GM12891 (cell line): ENCODE data around the gene ATP8A2.
"Not testable (repeated sequence)": the region's sequence is repeated elsewhere in the genome, so short reads cannot be mapped to it uniquely, and the experiment has no call there.

Source experiments
- DNase-seq: peaks from one replicate; pipeline ENCODE4 v3.0.0; 2011; ENCODE audit warnings: low spot score; ENCODE audit not compliant: insufficient read length
- FAIRE-seq: peaks from 2 replicates; lab custom pipeline; 2011; peaks lifted over from hg19 to GRCh38; lab: Jason Lieb, UNC
- PAX5 ChIP-seq: IDR thresholded peaks from 2 replicates; pipeline ENCODE4 v1.6.1; 2011; ENCODE audit warnings: low read length, moderate library complexity, mild to moderate bottlenecking; ENCODE audit not compliant: insufficient read depth, severe bottlenecking
- POLR2A ChIP-seq: IDR thresholded peaks from 2 replicates; pipeline ENCODE4 v1.6.1; 2011; ENCODE audit warnings: low read depth, low read length, control low read depth
- POLR2AphosphoS5 ChIP-seq: IDR thresholded peaks from 2 replicates; pipeline ENCODE4 v1.6.1; 2011; ENCODE audit warnings: low read depth, low read length, control low read depth
- POU2F2 ChIP-seq: IDR thresholded peaks from 2 replicates; pipeline ENCODE4 v1.6.1; 2011; ENCODE audit warnings: low read depth, mild to moderate bottlenecking, control low read depth, low read length, moderate library complexity
- SPI1 ChIP-seq: IDR thresholded peaks from 2 replicates; pipeline ENCODE4 v1.6.1; 2011; ENCODE audit warnings: low read depth, low read length, control low read depth
- TAF1 ChIP-seq: IDR thresholded peaks from 2 replicates; pipeline ENCODE4 v1.6.1; 2011; ENCODE audit warnings: low read depth, low read length, control low read depth

Gene ATP8A2

DNA sequence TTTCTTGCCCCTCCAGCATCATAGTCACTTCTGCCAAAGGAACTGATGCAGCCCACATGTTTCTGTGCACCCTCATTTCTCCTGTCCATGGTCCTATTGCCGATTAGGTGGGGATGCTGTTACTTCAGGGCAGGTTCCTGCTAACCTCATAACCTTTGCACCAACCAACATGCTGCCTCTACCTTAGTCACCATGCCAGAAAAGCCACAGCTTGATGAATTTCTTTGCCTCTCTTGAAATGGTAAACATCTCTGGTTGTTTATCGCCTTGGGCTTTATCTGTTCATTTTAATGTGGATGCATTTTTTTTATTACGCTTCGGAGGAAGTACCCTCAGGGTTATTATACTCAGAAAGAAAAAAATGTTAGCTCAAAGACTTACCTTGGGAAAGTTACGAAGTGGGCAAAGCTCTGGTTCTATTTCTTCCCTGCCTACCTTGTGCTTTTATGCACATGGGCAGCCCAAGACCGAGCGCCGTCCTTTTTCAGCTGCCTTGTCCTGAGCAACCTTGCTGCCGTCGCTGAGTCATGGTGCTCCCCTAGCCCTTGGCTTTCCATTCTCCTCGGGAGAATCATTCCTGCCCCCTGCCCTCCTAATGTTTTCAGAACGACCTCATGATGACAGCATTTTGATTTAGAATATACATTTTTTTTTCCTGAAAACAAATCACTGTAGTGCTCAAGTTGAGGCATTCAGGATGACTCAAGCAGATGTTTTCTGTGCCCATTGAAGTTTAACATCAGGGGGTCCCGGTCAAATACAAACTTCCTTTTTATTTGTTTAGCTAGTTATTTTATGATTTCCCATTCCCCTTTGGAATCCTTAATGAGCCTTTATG, 400.1 kb downstream of the ATP8A2 start:
- TF ChIP-seq POLR2A (no peak), PAX5 (no peak), SPI1 (no peak), POLR2AphosphoS5 (no peak), TAF1 (no peak), POU2F2 (no peak)
- FAIRE-seq, result no peak
- no peak for DNase-seq

DNA sequence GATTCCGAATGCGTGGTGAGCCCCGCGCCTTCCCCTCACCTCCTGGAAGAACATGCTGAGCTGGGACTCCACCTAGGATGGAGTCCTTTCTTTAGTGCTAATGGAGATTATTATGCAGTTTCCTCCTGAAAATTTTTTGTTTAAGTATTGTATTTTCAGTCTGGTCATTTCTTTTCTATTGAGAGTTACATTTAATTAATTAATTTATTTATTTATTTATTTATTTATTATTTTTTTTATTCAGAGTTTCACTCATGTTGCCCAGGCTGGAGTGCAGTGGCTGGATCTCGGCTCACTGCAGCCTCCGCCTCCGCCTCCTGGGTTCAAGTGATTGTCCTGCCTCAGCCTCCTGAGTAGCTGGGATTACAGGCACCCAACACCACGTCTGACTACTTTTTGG, 400.8 kb downstream of the ATP8A2 start:
- not testable (repeated sequence) for FAIRE-seq, DNase-seq

DNA sequence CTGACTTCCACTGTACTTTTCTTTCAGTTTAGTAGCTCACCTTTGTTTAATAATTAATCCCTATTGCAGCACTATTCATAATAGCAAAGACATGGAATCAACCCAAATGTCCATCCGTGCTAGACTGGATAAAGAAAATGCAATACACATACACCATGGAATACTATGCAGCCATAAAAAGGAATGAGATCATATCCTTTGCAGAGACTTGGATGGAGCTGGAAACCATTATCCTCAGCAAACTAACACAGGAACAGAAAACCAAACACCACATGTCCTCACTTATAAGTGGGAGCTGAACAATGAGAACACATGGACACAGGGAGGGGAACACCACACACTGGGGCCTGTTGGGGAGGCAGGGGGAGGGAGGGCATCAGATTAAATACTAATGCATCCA, 402.3 kb downstream of the ATP8A2 start:
- DNase-seq, FAIRE-seq: not testable (repeated sequence)

DNA sequence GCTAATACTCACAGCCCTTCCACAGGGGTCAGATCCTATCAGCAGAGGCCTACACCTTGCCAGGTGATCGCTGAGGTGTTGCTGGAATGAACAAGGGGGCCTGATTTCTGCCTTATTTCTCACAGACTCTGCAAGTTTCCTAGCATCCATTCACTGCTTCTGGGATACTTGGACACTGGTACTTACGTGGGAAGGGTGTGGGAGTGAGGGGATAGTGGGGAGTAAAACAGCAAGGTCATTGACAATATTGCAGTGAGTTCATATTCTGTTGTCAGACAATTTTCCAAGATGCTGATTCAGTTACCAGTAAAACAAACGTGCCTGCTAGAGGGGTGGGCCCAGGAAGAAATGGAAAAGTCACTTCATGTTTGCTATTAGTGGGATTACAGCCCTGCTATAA, 403.5 kb downstream of the ATP8A2 start:
- FAIRE-seq (no peak), DNase-seq (no peak)
- TF ChIP-seq TAF1 (no peak), PAX5 (no peak), POLR2A (no peak), POU2F2 (no peak), POLR2AphosphoS5 (no peak), SPI1 (no peak)

DNA sequence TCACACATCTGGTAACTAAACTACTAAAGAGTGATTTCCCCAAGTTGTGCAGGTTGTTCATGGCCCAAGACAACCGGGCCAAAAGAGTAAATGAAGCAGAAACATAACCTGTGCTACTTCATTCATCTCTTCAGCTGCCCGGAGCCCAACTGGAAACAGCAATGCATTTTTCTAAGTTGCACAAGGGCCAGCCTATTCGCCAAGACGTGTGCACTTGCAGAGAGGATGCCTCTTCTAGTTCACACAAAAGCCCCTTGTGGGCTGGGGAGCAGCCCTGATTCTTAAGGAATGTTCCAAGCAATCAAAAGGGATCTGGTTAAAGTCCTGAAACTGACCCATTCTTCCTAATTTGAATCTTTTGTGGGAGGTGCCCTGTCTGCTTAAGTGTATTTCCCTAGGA, 404.2 kb downstream of the ATP8A2 start:
- DNase-seq (no peak), FAIRE-seq (no peak)
- TF ChIP-seq POLR2A (no peak), TAF1 (no peak), POU2F2 (no peak), PAX5 (no peak), SPI1 (no peak), POLR2AphosphoS5 (no peak)

DNA sequence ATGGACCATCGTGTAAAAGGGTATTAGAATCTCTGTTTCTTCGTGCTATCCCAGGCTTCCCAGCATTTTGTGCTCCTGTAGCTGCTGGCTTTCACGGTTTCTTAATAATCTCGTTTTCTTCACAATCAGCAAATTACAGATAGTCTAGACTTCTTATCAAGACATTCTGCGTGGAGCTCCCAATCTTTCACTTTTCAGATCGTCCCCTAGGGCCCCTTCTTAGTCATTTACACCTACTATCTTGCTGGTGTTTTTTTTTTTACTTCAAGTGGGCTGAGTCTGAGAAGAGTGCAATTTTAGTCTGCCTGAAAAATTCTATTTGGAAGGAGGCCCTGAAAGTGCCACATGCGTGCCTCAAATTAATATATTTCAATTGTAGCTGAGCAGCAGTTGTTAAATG, 404.9 kb downstream of the ATP8A2 start:
- TF ChIP-seq POU2F2 (no peak), SPI1 (no peak), PAX5 (no peak), TAF1 (no peak), POLR2AphosphoS5 (no peak), POLR2A (no peak)
- FAIRE-seq (no peak), DNase-seq (no peak)

DNA sequence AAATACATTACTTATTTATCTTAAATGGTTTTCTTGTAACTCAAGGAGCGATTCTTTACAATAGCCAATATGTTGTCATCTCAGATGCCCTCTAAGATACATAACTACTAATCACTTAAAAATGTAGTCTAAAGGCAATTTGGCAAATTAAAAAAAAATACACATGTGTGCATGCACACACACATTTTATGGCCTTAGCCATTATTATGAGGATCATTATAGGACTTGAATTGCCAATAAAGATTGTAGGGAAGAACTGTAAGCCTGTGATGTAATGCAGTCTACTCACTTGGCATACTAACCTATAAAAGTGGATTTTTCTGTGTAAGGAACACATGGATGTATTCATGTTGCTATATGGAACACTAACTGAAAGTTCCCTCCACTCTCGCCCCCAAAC, 405.7 kb downstream of the ATP8A2 start:
- FAIRE-seq (no peak), DNase-seq (no peak)
- TF ChIP-seq TAF1, result no peak
- no peak for TF ChIP-seq POLR2AphosphoS5
- no peak for TF ChIP-seq SPI1
- no peak for TF ChIP-seq POU2F2
- no peak for TF ChIP-seq POLR2A
- TF ChIP-seq PAX5, result no peak

DNA sequence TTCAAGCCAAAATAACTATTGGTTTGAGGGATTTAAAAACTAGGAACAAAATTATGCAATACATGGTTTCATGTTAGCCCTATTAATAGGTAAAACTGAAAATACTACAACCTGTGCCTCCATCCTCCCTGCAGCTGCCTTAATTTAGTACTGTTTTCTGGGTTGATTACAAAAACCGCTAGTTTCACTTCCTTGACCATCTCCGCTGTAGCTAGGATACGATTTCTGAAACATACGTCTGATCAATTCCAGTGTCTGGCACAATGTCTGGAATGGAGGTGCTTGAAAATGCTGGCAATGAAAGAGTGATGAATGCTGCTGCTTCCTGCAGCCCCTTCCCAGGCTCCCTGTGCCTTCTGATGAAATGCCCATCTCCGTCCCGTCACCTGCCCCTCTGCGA, 406.6 kb downstream of the ATP8A2 start:
- TF ChIP-seq PAX5, result no peak
- TF ChIP-seq SPI1, result peak; percentile 36; the same call in 1 of the 2 replicates
- DNase-seq, result peak; percentile 2
- FAIRE-seq, result no peak

DNA sequence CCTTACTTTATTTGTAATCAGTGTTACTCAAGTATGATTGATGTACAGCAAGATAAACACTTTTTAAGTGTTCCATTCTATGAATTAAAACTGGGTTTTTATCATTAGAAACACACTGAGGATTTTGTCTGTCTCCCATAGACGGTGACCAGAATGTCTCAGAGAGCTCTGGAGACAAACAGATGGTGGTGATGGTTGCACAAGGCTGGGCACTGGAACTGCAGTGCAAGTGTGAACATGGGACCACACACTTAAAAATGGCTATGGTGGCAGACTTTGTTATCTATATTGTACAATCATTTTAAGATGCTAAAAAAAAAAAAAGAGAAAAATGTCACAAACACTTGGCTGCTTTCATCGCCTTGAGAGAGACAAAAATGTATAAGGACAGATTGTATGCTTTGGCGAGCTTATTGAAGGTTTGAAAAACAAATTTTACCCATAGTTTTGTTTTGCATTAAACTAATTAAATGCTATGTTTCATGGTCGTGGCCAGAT, 407.1 kb downstream of the ATP8A2 start:
- TF ChIP-seq TAF1, result no peak
- no peak for TF ChIP-seq POLR2A
- TF ChIP-seq POLR2AphosphoS5, result no peak
- TF ChIP-seq PAX5, result no peak
- no peak for TF ChIP-seq SPI1
- no peak for TF ChIP-seq POU2F2
- FAIRE-seq (no peak), DNase-seq (no peak)

DNA sequence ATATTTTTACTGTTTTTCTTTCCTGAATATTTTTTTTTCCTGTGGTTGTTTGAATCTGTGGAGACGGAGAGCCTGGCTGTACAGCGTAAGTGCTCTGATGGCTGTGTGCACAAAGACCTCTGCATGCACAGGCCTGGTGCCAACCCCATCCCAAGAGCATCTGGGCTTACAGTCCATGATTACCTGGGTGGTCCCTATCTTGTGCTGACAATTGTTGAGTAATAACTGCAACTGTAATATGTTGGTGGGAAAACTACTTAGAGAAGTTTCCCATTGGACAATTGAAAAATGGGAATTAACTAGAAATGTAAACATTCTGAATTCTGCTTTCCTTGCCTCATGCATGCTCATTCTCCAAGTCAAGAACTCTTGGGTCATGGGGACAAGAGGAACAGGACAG, 411.3 kb downstream of the ATP8A2 start:
- TF ChIP-seq POLR2A (no peak), POLR2AphosphoS5 (no peak), POU2F2 (no peak), TAF1 (no peak), SPI1 (no peak), PAX5 (no peak)
- DNase-seq, result no peak
- no peak for FAIRE-seq

DNA sequence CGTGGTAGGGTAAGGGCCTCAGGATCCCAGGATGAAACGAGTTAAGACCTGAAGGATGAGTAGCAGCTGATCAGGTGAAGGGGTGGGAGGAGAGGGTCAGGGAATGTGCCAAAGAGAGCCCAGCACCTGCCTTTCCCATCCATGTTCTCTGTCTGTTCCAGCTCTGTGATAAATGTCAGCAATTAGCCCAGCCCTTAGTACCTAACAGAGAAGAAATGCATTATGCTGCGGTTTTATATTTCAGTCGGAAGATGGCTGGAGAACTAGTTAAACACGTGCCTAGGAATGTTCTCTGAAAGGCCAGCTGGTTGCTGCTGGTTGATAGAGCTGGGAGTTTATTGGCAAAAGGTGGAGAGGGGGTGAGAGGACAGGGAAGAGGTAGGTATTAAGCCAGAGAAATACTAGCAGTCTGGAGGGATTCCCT, 411.8 kb downstream of the ATP8A2 start:
- TF ChIP-seq POLR2AphosphoS5, result no peak
- no peak for TF ChIP-seq POLR2A
- no peak for TF ChIP-seq SPI1
- no peak for TF ChIP-seq POU2F2
- DNase-seq (no peak), FAIRE-seq (no peak)
